ENCODE data around the gene IQCE. TPM values are rescaled to one million over a fixed set of nuclear protein-coding genes. Genes with fewer than 3 reads are reported as not detected.
A peak's percentile ranks its signal among the peaks of the same experiment; 100 is the strongest.

IQCE gene, protein sequence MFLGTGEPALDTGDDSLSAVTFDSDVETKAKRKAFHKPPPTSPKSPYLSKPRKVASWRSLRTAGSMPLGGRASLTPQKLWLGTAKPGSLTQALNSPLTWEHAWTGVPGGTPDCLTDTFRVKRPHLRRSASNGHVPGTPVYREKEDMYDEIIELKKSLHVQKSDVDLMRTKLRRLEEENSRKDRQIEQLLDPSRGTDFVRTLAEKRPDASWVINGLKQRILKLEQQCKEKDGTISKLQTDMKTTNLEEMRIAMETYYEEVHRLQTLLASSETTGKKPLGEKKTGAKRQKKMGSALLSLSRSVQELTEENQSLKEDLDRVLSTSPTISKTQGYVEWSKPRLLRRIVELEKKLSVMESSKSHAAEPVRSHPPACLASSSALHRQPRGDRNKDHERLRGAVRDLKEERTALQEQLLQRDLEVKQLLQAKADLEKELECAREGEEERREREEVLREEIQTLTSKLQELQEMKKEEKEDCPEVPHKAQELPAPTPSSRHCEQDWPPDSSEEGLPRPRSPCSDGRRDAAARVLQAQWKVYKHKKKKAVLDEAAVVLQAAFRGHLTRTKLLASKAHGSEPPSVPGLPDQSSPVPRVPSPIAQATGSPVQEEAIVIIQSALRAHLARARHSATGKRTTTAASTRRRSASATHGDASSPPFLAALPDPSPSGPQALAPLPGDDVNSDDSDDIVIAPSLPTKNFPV
- 12.1 and 13.6 TPM in 2 replicates for total RNA-seq
- 17.6 TPM for polyA plus RNA-seq (2012)

DNA sequence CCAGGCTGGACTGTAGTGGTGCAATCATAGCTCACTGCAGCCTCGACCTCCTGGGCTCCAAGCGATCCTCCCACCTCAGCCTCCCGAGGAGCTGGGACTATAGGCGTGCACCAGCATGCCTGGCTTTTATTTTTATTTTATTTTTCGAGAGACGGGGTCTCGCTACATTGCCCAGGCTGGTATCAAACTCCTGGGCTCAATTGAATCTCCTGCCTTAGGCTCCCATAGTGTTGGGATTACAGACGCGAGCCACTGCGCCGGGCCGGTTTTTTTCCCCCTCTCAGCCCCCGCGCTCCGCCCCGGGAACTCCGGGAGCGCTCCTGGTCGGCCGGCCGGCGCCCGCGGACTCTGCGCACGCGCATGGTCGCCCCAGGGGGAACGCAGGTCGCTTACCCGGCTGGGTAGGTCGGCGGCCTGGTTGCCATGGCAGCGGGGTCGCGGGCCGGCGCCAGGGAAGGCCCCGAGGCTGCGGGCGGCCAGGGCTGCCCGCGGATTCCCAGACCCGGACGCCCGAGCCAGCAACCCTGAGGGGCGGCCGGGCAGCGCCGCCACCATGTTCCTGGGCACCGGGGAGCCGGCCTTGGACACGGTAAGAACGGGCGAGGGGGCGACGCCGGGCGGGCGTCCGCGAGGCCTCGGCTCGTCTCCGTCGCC, at the start of gene IQCE:
Gene IQCE, plus strand, starts transcription at position 351 of the 654 bp plus-strand sequence. Its CDS starts 203 bp downstream, at position 554.
- peak; percentile 93 for DNase-seq (ENCODE audit: low read depth)

- no peak for DNase-seq (ENCODE audit: low read depth)
Measured at GRCh38 chr7:2509298-2509906, 49.4 kb upstream of the IQCE start.

DNA sequence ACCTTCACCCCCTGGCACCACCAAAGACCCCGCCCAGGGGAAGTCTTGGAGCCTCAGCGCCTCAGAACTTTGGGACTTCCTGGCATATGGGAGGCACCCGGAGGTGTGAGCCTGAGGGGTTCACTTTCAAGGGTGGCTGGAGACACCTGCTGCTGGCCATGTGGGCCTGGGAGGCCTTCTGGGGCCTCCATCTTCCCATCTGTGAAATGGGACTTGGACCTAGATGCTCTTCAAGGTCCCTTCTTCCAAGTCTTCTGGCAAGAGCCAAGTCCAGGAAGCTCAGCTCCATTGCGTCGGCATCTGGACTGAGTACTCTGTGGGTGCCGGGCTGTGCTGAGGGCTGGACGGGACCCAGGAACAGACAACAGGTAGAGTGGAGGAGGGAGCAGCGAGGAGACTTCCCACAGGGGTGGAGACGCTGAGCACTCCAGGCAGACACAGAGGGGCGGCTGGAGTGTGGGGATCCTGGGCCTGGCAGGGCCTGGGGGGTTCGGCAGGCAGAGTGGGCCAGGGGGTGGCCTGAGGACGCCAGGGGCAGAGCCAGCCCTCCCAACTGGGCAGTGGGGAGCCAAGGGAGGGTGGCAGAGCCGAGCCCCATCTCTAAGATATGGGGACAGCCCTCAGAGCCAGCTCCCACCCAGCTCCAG, 48.5 kb upstream of the IQCE start:
- no peak for DNase-seq (ENCODE audit: low read depth)

DNA sequence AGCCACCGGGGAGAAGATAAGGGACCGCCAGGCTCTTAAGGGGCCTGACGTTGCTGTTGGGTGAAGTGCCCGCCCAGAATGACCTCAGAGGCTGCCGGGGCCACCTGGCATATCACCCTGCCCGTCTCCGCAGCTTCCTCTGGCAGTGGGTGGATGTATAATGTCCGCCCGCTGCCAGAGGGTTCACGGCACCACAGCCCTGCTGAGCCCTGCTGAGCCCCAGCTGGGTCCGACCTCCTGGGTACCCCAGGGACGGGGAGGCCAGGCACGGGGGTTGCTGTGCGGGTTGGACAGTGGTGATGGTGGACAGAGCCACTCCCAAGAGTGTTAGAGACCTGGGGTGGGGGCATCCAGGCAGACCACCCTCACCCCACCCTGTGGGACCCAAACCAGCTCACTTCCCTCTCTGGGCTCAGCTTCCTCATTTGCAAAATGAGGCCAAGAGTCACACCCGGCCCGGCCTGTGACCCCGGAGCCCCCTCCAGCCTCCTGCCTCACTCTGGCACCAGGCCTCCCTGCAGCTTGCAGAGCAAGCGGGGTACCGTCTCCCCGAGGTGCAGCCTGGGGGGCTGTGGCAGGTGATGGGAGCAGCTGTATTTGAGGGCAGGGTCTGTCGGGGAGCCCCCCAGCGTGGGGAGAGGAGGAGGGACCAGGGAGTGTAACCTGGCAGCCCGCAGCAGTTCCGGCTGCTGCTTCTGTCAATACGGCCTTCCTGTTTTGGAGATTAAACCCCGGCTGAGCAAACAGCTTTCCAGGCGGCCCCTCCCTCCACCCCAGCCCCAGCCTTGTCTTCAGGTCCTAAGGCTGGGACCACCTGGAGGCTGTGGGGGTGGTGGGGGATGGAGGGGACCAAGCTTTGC, 47.6 kb upstream of the IQCE start:
- no peak for DNase-seq (ENCODE audit: low read depth)

- DNase-seq (ENCODE audit: low read depth): no peak
Measured at GRCh38 chr7:2511769-2512168, 47.0 kb upstream of the IQCE start.

DNA sequence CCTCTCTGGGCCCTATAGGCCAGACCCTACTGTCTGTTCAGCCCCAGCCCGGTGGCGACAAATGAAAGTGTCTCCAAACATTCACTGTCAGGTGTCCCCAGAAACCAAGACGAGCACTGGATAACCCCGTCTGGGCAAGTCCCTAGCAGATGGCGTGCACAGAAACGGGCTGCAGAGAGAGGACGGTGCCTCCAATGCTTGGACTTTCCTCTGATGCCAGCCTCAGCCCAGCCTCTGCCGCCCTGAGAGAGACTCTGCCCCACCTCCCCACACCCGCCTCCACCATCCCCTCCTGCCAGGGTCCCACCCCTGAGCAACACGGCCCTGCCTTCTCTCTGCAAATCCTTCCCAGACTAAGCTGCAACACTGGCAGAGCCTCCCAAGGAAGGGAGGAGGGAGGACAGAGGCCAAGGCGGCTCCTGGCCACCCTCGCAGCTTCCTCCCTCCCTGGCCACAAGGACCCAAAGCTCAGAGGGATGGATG, 46.6 kb upstream of the IQCE start:
- no peak for DNase-seq (ENCODE audit: low read depth)

DNA sequence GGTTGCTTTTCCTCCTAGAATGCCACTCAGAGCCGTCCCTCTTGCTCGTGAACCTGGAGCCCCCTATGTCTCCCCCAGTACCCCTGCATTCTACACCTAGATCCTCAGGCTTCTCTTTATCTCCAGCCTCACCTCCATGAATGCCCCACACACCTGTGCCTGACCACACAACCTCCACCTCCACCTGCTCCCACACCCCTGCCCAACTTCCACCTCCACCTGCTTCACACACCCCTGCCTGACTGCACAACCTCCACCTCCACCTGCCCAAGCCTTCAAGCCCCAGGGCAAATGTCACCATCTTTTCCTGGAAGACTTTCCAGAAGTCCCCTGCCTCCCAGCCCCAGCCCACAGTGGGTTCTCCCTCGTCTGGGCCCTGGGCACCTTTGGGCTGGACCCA, 46.1 kb upstream of the IQCE start:
- no peak for DNase-seq (ENCODE audit: low read depth)

DNA sequence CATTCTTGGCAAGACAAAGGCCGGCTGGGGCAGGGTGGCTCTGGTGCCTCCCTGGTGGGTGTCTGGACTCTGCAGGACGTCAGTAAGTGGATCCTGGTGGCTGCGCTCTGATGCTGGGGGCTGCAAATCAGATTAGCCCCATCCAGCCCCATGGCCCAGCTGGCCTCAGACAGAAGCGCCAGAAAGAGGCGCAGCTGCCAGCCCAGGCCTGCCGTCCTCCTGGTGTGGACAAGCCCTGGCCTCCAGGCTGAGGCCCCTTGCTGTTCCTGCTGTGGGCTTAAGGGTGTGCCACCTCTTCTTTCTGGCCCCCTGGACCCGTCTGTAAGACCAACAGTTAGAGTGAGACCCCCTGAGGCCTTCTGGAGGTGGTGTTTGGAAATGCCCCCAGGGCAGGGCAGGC, 45.1 kb upstream of the IQCE start:
- DNase-seq (ENCODE audit: low read depth): no peak

- no peak for DNase-seq (ENCODE audit: low read depth)
Measured at GRCh38 chr7:2514473-2515423, 44.0 kb upstream of the IQCE start.

DNA sequence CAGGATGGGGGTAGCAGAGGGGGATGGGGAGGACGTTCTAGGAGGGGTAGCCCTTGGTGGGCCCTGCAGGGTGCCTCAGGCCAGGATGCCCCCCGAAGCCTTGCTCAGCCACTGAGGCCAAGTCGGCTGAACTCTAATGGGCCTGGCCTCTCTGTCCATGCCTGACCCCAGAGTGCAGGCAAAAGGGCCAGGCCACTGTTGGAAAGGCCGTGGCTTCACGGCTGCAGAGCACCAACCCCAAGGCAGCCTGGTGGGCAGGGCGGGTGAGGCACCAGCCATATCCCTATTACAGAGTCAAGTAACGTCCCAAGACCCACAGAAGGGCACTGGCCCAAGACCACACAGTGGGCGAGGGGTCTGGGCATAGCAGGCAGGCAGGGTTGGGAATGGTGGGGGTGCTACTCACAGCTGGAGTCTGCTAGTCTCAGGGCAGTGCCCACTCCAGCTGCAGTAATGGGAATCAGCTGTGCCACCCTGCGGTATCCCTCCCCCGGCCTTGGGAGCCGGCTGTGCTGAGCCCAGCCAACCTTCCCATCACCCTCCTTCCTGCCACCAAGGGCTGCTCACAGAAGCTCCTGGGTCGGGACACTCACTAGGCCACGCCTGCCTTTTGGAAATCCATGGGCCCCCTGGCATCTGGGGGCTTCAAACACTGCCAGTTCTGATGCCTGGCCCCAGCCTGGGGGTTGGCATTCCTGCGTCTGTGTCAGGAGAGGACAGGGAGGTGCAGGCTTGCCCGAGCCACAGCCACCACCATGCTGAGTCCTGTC, 43.2 kb upstream of the IQCE start:
- peak; percentile 79 for DNase-seq (ENCODE audit: low read depth)

- no peak for DNase-seq (ENCODE audit: low read depth)
Measured at GRCh38 chr7:2516194-2516555, 42.6 kb upstream of the IQCE start.

- DNase-seq (ENCODE audit: low read depth): peak; percentile 95
Measured at GRCh38 chr7:2517026-2517425, 41.8 kb upstream of the IQCE start.

DNA sequence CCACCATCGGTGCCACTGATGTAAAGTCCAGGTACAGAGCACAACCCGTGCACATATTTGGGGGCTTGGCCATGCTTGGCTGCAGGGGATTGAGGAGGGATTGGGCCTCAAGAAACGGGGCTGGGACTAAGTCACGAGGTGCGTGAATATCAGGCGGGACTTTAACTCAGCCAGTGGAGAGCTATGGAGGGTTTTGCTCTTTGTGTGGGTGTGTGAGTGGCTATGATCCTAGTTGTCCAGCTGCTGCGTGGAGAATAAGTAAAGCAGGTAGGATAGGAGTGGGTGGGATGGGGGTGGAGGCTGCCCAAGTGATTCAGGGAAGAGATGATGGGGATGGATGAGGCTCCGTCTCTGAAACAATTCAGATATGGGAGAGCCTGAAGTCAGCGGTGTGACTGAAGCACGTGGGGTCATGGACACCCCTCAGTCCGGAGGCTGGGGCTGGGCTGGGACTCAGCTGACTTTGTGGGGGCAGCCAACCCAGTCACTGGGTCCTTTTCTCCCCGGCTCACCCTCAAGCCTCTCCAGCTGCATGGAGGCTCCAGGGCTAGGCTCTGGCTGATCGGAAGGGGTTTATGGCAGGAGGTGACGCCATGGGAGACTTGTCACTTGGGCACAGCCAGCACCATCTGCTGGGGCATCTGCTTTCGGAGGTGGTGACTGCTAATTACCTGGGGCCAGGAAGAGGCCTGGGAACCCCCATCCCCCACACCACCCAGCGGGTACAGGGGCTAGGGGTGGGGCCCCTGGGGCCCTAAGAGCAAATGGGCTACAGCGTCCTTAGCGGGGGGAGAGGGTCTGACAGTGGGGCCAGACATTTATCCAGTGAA, 40.9 kb upstream of the IQCE start:
- DNase-seq (ENCODE audit: low read depth): no peak

DNA sequence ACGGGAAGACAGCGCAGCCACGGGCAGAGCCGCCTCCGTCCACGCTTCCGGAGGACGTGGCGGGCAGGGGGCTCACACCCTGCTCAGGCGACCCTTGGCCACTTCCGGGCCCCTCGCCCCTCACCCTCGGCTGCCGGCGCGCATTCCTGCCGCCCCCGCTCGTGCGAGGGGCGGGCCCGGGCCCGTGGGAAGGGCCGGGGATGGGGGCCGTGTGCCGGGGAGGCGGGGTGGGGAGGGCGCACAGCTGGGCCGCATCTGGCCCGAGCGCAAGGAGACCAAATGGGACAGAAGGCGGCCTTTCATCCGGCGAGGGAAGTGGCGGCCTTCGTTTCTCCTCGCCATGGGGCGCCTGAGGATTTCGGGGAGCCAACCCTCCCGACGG, 40.1 kb upstream of the IQCE start:
- no peak for DNase-seq (ENCODE audit: low read depth)

DNA sequence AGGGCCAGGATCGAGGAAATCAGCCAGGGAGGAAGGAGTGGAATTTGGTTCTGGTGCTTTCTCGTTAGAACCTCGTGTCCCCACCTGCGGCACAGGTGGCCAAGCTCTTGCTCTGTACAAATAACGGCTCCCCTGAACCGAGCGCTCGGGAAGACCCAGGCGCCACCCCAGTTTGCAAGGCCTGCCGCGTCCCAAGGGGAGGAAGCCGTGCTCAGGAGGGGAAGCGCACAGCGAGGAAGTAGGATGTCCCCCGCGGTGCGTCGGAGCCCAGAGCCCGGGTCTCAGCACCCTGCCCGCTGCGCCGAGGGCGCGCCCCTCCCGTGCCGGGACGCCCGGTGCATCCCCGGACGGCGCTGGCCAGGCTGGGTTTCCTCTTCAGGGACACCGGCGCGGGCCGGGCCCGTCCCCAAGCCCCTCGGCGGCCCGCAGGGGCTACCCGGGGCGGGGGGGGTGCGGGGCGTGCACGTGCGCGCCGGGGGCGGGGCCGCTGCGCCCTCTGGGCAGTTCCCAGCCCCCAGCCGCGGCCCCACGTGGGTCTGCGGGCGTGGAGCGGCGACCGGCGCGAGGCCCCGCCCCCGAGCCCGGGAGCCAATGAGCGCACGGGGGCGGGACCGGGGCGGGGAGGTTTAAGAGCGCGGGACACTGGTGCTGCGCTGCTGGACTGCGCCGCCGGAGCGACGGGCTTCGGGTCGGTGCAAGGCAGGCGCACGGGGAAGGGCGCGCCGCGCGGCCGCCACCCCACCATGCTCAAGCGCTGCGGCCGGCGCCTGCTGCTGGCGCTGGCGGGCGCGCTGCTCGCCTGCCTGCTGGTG, 39.5 kb upstream of the IQCE start, which contains the start of gene LFNG:
Gene LFNG, plus strand, starts transcription at position 656 of the 812 bp plus-strand sequence. Its CDS starts 88 bp downstream, at position 744.
- peak; percentile 95 for DNase-seq (ENCODE audit: low read depth)

- DNase-seq (ENCODE audit: low read depth): no peak
Measured at GRCh38 chr7:2520131-2520760, 38.5 kb upstream of the IQCE start.
